HepG2 (cell line): ENCODE results near the gene IFNLR1. TPM values are rescaled to one million over a fixed set of nuclear protein-coding genes. Genes with fewer than 3 reads are reported as not detected.

Experiments used
- HMGXB4 ChIP-seq, 2 experiments: sonication (generic) in 1 of 2; formaldehyde crosslinking in 1 of 2; IDR thresholded peaks; 2 replicates each; pipeline versions ENCODE4 v1.4.0 to v1.6.1; 2018 to 2020; ENCODE audit warnings: missing genetic modification reagents in 2 of 2, borderline replicate concordance in 1 of 2, low read depth in 1 of 2, mild to moderate bottlenecking in 1 of 2, missing biosample characterization in 1 of 2
- KAT2B ChIP-seq: fragments of 150-350 bp; IDR thresholded peaks from 2 replicates; pipeline ENCODE4 v1.6.1; 2014; ENCODE audit warnings: low read depth, low read length, borderline replicate concordance
- MXI1 ChIP-seq: IDR thresholded peaks from 3 replicates; pipeline ENCODE4 v1.6.1; 2012; ENCODE audit warnings: low read depth, low read length, inconsistent platforms, borderline replicate concordance
- SNAPC4 ChIP-seq: sonication (generic); formaldehyde crosslinking; IDR thresholded peaks from 2 replicates; pipeline ENCODE4 v1.4.0; 2020; ENCODE audit warnings: mild to moderate bottlenecking, missing genetic modification reagents
- SP4 ChIP-seq: sonication (generic); formaldehyde crosslinking; IDR thresholded peaks from 2 replicates; pipeline ENCODE4 v1.8.1; 2023; ENCODE audit warnings: mild to moderate bottlenecking, missing genetic modification reagents
- ZBED4 ChIP-seq: sonication (generic); formaldehyde crosslinking; IDR thresholded peaks from 2 replicates; pipeline ENCODE4 v1.4.0; 2020; ENCODE audit warnings: missing genetic modification reagents, borderline replicate concordance
- ZFP90 ChIP-seq: sonication (generic); formaldehyde crosslinking; IDR thresholded peaks from 2 replicates; pipeline ENCODE4 v1.8.0; 2022; ENCODE audit warnings: missing genetic modification reagents, mild to moderate bottlenecking, inconsistent platforms, borderline replicate concordance
- ZNF644 ChIP-seq: IDR thresholded peaks from 2 replicates; pipeline ENCODE4 v1.6.1; 2016; ENCODE audit warnings: low read depth
- ZNF672 ChIP-seq: sonication (generic); formaldehyde crosslinking; IDR thresholded peaks from 2 replicates; pipeline ENCODE4 v1.8.1; 2022; ENCODE audit warnings: missing genetic modification reagents
- ZSCAN12 ChIP-seq: sonication (generic); formaldehyde crosslinking; IDR thresholded peaks from 2 replicates; pipeline ENCODE4 v1.9.0; 2021; ENCODE audit warnings: mild to moderate bottlenecking, missing genetic modification reagents
- polyA plus RNA-seq, 8 experiments: library from polyadenylated mRNA; depleted of rRNA in 3 of 8; stranded (reverse) in 7 of 8; unstranded in 1 of 8; fragments of >200 nt; fragmentation: Illumina TruSeq in 4 of 8; extraction: Trizol in 4 of 8; gene quantifications; 2 replicates each; pipeline versions ENCODE4 v1.2.1 to v1.2.3, GENCODE V29; 2011 to 2016; ENCODE audit warnings: low read depth in 4 of 8, missing spikeins in 1 of 8, mixed read lengths in 1 of 8; ENCODE audit not compliant: insufficient read depth in 1 of 8
- total RNA-seq, 5 experiments: library from RNA; depleted of rRNA; stranded (reverse); fragments of >200 nt; fragmentation: Illumina TruSeq; extraction: Trizol; gene quantifications; 2 replicates each; pipeline ENCODE4 v1.2.3, GENCODE V29; 2016; ENCODE audit warnings: low read depth in 1 of 5
- TF ChIP-seq, protein P1 (sequence below): IDR thresholded peaks from 2 replicates; pipeline ENCODE4 v1.6.1; 2016; ENCODE audit warnings: low read depth
- TF ChIP-seq, protein P2 (sequence below): sonication (generic); formaldehyde crosslinking; IDR thresholded peaks from 2 replicates; pipeline ENCODE4 v1.8.0; 2022; ENCODE audit warnings: missing genetic modification reagents, mild to moderate bottlenecking, borderline replicate concordance
- TF ChIP-seq, protein P3 (sequence below): IDR thresholded peaks from 2 replicates; pipeline ENCODE4 v1.6.1; 2016

Gene IFNLR1
- total and polyA plus RNA-seq, 2 of the 13 experiments (the other 11 are each of a cell fraction or from before 2014, with no cell fraction given): 3.8 to 8.5 TPM

GRCh38 chr1:24210195-24210627, 23.1 kb upstream of the IFNLR1 start (continued):
- TF ChIP-seq, protein P1, sequence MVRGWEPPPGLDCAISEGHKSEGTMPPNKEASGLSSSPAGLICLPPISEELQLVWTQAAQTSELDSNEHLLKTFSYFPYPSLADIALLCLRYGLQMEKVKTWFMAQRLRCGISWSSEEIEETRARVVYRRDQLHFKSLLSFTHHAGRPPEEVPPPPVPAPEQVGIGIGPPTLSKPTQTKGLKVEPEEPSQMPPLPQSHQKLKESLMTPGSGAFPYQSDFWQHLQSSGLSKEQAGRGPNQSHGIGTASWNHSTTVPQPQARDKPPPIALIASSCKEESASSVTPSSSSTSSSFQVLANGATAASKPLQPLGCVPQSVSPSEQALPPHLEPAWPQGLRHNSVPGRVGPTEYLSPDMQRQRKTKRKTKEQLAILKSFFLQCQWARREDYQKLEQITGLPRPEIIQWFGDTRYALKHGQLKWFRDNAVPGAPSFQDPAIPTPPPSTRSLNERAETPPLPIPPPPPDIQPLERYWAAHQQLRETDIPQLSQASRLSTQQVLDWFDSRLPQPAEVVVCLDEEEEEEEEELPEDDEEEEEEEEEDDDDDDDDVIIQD (CRISPR knock-in tag): 0 out of 2 replicates have a peak, but pooled peaks have one; percentile 11
- TF ChIP-seq, protein P2, sequence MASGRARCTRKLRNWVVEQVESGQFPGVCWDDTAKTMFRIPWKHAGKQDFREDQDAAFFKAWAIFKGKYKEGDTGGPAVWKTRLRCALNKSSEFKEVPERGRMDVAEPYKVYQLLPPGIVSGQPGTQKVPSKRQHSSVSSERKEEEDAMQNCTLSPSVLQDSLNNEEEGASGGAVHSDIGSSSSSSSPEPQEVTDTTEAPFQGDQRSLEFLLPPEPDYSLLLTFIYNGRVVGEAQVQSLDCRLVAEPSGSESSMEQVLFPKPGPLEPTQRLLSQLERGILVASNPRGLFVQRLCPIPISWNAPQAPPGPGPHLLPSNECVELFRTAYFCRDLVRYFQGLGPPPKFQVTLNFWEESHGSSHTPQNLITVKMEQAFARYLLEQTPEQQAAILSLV (CRISPR knock-in tag): no peak
- TF ChIP-seq HMGXB4 (CRISPR knock-in tag; IDR thresholded peaks at IDR 0.05; ENCODE audit: borderline replicate concordance in 1 of 2, low read depth in 1 of 2): no peak
- TF ChIP-seq, protein P3, sequence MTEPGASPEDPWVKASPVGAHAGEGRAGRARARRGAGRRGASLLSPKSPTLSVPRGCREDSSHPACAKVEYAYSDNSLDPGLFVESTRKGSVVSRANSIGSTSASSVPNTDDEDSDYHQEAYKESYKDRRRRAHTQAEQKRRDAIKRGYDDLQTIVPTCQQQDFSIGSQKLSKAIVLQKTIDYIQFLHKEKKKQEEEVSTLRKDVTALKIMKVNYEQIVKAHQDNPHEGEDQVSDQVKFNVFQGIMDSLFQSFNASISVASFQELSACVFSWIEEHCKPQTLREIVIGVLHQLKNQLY (CRISPR knock-in tag): no peak
- no peak for TF ChIP-seq ZBED4 (CRISPR knock-in tag)
- TF ChIP-seq ZNF672 (CRISPR knock-in tag): no peak
- TF ChIP-seq ZFP90 (CRISPR knock-in tag): no peak
- no peak for TF ChIP-seq SNAPC4
- no peak for TF ChIP-seq SP4 (CRISPR knock-in tag)
- no peak for TF ChIP-seq ZSCAN12 (CRISPR knock-in tag)
- no peak for TF ChIP-seq MXI1
- TF ChIP-seq KAT2B: no peak
- TF ChIP-seq ZNF644: no peak
